Measurements from ENCODE around the gene ADAM19. TPM values are rescaled to one million over a fixed set of nuclear protein-coding genes. Genes with fewer than 3 reads are reported as not detected.

Gene ADAM19
- total RNA-seq, 2 donors from 2014 or later: 358 to 384 TPM

DNA sequence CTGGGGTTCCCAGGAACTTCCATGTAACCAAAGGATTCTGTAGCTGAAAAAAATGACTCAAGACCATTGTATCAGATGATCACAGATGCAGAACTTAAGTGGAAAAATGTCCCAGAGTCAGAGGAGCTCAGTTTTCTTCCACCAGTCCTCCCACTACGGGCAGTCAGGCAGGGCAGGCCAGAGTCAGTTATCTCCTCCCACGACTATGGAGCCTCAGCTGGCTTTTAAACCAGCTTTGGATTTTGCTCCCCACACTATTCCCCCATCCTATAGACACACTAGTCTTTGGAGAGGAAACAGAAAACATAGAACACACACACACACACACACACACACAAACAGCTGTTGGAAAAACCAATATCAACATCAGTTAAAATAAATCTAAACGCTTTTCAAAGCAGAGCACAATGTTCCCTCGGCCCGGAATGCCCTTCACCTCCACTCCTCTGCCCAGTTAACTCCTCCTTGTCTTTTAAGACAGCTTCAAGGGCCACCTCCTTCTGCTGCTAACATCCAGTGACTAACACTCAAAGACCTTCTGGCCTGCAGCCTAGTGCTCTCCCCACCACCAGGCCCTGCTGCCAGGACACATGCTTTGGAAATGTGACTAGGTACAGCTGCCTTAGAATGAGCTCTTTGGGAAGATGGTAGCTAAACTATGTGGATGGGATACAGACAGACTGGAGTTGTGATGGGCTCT is 58.8 kb downstream of the ADAM19 start:
- no peaks in the 10 kb centered on the region for H3K9me3 Mint-ChIP-seq
- H3K36me3 Mint-ChIP-seq: peaks cover 29% of the 10 kb centered on the region
- H3K4me3 Mint-ChIP-seq: no peak overlapping the region
- H3K27me3 Mint-ChIP-seq: no peaks in the 10 kb centered on the region
- peaks cover 20 to 28% of the 10 kb centered on the region in 2 donors for H3K4me1 Mint-ChIP-seq (ENCODE audit: low read depth in 2 of 2)
- ATAC-seq (no peak), DNase-seq (ENCODE audit: low spot score) (no peak)
- peak overlapping the region in 1 of 2 donors; percentile 7 for H3K27ac Mint-ChIP-seq

DNA sequence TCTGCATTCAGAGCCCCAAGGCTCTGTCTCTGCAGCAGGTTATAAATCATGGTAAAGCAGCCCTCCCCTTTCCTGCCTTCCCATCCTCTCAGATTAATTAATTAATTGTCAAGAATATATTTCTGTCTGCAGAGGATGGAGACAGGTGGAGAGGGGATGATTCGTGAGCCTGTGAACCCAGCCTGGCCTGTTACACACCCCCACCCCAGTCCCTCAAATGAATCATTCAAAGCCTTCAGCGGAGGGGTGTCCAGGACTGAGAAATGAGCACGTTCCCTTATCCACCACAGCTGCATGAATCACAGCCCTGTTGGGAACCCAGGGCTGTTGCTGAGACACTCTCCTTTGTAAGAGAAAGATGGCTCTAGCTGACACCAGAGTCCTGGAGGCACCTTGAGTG is 59.6 kb downstream of the ADAM19 start:
- Mint-ChIP-seq H3K27me3 (no peaks in the 10 kb centered on the region), H3K9me3 (no peaks in the 10 kb centered on the region), H3K4me3 (no peak overlapping the region), H3K4me1 (ENCODE audit: low read depth in 2 of 2) (peaks cover 15 to 23% of the 10 kb centered on the region in 2 donors), H3K36me3 (peaks cover 30% of the 10 kb centered on the region), H3K27ac (peak overlapping the region in 1 of 2 donors; percentile 54)
- DNase-seq (ENCODE audit: low spot score): no peak
- ATAC-seq: no peak

DNA sequence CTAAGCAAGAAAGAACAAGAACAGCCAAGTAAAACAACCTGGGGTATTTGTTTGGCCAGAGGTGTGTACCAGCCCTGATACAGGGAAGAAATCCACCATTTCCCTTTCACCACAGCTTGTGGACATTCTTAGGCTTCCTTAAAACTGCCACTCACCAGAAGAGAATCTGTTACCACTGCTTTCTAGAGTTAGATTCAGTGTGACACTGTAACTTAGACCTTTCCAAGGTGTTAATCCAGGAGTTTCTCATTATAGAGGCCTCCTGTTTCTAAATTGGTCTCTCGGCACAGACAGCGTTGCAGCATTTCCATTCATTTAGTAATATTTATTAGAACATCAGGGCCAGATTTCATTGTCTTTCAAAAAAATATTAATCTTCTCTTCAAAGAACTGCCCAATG is 60.6 kb downstream of the ADAM19 start:
- H3K27ac Mint-ChIP-seq: peak overlapping the region in 1 of 2 donors; percentile 36
- peaks cover 35% of the 10 kb centered on the region for H3K36me3 Mint-ChIP-seq
- H3K9me3 Mint-ChIP-seq: no peaks in the 10 kb centered on the region
- no peaks in the 10 kb centered on the region for H3K27me3 Mint-ChIP-seq
- H3K4me3 Mint-ChIP-seq: no peak overlapping the region
- no peak for DNase-seq (ENCODE audit: low spot score)
- ATAC-seq: no peak
- peaks cover 8 to 18% of the 10 kb centered on the region in 2 donors for H3K4me1 Mint-ChIP-seq (ENCODE audit: low read depth in 2 of 2)

DNA sequence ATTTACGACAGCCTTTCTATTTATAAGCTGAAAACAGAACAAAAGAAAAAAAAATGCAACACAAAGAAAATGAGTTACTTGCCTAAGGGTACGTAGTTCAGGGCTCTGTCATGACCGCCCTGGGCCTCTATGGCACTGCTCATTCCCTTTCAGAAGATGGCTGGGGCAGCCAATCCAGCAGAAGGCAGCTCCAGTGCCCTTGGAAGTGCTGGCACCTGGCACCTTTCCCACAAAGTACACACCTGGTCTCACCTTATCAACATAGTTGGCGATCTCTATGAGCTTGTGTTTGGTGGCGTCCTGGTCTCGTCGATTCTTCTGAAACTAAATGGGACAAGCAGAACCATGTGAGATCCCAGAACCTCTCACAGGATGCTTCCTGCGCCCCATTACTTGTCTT is 62.4 kb downstream of the ADAM19 start:
- no peak for DNase-seq (ENCODE audit: low spot score)
- Mint-ChIP-seq H3K27ac (peak overlapping the region in 1 of 2 donors; percentile 40), H3K27me3 (no peaks in the 10 kb centered on the region), H3K36me3 (peaks cover 44% of the 10 kb centered on the region), H3K4me1 (ENCODE audit: low read depth in 2 of 2) (peaks cover 8 to 24% of the 10 kb centered on the region in 2 donors), H3K4me3 (no peak overlapping the region), H3K9me3 (no peaks in the 10 kb centered on the region)
- ATAC-seq: no peak

DNA sequence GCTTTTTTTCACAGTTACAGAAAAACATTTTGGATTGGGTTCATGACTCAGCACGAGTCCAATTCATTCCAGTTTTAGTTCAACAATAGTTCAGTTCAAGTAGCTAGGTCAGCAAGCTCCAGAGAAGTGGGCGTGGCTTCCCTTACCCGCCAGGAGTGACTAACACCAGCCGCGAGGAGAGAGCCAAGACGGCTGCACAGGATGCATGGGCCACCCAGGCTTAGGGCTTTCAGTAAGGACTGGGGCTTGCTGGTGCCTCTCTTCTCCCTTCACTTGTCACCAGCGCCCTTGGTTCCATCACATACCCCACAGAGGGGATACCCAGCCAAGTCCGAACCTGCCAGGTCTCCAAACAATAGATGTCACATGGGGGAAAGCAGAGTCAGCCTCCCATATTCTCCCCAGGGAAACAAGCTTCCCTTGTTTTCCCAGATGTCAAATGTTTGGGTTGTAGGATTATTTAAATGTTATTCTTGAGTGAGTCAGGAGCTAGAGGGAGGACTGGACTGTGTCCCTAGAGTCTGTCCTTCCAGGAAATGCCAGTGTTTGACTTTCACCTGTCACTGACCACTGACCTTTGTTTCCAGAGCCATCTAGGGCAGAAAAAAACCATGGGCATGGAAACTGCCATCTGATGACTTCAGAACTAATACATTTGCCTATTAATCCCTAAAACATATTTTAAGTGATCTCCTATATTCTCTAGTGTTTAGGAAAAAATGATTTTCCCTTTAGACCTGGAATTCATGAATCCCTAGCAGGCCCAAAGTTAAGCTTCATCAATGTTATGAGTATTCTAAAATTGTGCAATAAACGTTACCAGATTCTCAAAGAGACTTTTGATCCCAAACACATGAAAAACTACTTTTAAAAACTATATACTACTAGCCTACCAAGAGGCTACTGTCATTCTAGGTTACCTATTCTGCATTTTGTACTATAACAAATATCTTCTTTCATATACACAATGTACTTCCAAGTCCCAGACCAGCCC is 63.6 kb downstream of the ADAM19 start:
- Mint-ChIP-seq H3K36me3 (peaks cover 44% of the 10 kb centered on the region), H3K4me1 (ENCODE audit: low read depth in 2 of 2) (peaks cover 7 to 26% of the 10 kb centered on the region in 2 donors), H3K27me3 (no peaks in the 10 kb centered on the region), H3K27ac (peak overlapping the region; percentile 8 to 40), H3K9me3 (no peaks in the 10 kb centered on the region), H3K4me3 (no peak overlapping the region)
- ATAC-seq: peak in 1 of 2 donors; percentile 34
- no peak for DNase-seq (ENCODE audit: low spot score)

DNA sequence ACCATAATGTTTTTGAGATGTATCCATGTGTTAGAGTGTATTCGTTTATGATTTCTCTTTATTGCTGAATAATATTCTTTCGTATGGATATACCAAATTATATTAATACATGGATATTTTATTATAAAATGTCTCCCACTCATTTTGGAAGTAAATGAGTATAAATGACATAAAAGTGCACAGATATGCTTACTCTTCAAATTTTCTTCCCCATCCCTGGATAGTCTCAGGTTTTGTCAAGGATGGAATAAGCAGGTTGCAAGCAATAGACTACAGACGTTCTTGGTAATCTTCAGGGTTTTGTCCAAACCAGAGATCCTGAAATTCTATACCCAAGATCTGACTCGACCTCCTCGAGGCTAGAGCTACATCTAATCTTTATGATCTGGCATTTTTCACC is 64.9 kb downstream of the ADAM19 start:
- H3K36me3 Mint-ChIP-seq: peaks cover 56% of the 10 kb centered on the region
- H3K27me3 Mint-ChIP-seq: no peaks in the 10 kb centered on the region

DNA sequence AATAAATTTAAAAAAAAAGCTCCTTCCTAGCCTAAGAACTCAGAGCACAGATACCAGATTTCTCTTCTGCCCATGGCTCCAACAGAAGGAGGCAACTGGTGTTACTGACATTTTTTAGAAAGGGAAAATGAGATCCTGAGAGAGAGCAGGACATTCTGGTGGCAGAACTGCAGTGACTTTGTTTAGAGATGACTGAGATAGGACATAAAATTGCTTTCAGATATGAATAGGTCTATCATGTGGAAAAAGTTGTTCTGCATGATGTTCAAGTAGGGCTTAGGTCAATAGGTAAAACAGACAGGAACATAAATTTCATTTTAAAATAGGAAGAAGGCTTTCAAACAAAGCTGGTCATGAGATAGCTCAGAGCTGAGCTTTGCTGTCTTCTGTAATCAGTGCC is 66.0 kb downstream of the ADAM19 start:
- ATAC-seq (peak in 1 of 2 donors; percentile 57), DNase-seq (ENCODE audit: low spot score) (no peak)
- no peak overlapping the region for H3K27ac Mint-ChIP-seq
- H3K9me3 Mint-ChIP-seq: no peaks in the 10 kb centered on the region
- no peaks in the 10 kb centered on the region for H3K27me3 Mint-ChIP-seq
- peaks cover 49% of the 10 kb centered on the region for H3K36me3 Mint-ChIP-seq
- peaks cover 9 to 38% of the 10 kb centered on the region in 2 donors for H3K4me1 Mint-ChIP-seq (ENCODE audit: low read depth in 2 of 2)
- no peak overlapping the region for H3K4me3 Mint-ChIP-seq

More for the DNA sequence above, 64.9 kb downstream of the ADAM19 start:
- H3K4me3 Mint-ChIP-seq: no peak overlapping the region
- peaks cover 9 to 37% of the 10 kb centered on the region in 2 donors for H3K4me1 Mint-ChIP-seq (ENCODE audit: low read depth in 2 of 2)
- no peak overlapping the region for H3K27ac Mint-ChIP-seq
- ATAC-seq (no peak), DNase-seq (ENCODE audit: low spot score) (no peak)
- H3K9me3 Mint-ChIP-seq: no peaks in the 10 kb centered on the region

DNA sequence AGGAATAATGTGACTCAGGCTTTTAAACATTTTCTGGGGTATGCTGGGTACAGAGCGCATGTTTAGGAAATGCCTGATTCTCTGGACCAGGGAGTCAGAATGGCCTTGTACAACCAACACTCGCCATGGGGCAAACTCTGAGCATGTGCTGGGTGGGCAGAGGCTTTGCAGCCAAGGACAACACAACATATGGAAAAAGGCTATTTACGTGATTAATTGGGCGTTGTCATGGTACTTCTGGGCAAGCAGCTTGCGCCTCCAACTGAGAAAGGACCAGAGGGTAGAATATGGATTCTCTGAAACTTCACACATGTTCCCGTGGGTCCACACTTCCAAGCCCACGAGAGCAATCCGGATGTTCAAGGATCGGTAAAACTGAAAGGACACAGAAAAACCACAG is 66.5 kb downstream of the ADAM19 start:
- Mint-ChIP-seq H3K27ac (peak overlapping the region in 1 of 2 donors; percentile 40), H3K27me3 (no peaks in the 10 kb centered on the region), H3K36me3 (peaks cover 48% of the 10 kb centered on the region), H3K4me1 (ENCODE audit: low read depth in 2 of 2) (peaks cover 9 to 38% of the 10 kb centered on the region in 2 donors), H3K9me3 (no peaks in the 10 kb centered on the region), H3K4me3 (no peak overlapping the region)
- ATAC-seq (no peak), DNase-seq (ENCODE audit: low spot score) (no peak)

DNA sequence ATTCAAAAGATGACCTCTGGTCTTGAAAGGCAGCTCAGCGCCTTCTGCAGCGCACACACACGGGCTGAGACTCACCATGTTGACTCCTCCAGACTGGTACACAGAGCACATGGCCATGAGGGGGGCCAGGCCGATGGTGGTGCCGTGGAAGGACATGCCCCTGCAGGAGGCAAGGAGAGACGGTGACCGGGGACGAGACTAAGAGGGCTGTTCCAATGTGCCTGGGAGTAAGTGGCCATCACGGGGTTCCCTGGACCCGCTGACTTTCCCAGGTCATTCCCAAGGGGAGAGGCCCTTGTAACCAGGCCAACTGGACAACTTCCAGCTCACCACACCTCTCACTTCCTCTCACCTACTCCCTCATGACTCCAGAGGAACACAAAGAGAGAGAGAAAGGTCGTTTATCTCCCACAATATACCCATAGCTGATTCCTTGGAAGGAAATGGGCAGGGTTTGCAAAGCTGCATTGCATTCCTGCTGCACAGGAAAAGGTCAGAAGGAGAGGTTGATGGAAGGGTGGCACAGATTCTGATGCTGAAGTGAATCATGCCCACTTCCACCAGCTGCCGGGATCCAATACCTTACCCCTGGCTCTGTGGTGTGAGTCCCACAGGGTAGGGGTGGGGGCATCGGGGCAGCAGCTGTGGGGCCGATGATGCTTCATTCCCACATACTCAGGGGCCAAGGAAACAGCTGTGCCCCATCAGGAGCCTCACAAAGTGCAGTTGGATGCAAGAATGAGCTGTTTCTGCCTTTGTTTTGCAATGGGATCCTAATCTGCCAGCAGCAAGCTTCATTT is 68.4 kb downstream of the ADAM19 start:
- DNase-seq (ENCODE audit: low spot score) (no peak), ATAC-seq (peak in 1 of 2 donors; percentile 51)
- peaks cover 15 to 35% of the 10 kb centered on the region in 2 donors for H3K4me1 Mint-ChIP-seq (ENCODE audit: low read depth in 2 of 2)
- peaks cover 40% of the 10 kb centered on the region for H3K36me3 Mint-ChIP-seq
- peak overlapping the region in 1 of 2 donors; percentile 21 for H3K27ac Mint-ChIP-seq
- H3K9me3 Mint-ChIP-seq: no peaks in the 10 kb centered on the region
- H3K27me3 Mint-ChIP-seq: no peaks in the 10 kb centered on the region
- H3K4me3 Mint-ChIP-seq: no peak overlapping the region

DNA sequence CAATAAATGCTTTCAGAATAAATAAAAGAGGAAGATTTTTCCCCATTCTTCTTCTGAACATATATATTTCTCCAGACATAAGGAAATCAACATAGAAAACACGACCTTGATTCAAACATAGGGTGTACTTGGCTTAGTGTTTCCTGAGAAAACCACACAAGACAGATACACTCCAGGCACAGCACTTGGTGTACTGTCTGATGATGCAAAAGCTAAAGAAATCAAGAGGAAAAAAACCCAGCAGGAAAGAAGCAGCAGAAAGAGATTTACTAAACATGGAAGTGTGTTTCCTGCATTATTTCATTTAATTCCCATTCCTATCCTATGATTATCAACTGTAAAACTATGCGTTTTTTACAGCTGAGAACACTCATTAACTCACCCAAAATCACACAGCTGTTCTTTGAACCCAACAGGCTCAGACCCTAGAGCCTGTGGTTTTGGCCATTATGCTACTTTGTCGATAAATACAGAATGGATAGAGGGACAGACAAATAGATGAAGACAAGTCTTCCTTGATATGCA is 69.4 kb downstream of the ADAM19 start:
- H3K4me3 Mint-ChIP-seq: no peak overlapping the region
- H3K9me3 Mint-ChIP-seq: no peaks in the 10 kb centered on the region
- ATAC-seq (no peak), DNase-seq (ENCODE audit: low spot score) (no peak)
- H3K4me1 Mint-ChIP-seq (ENCODE audit: low read depth in 2 of 2): peaks cover 22 to 33% of the 10 kb centered on the region in 2 donors
- H3K36me3 Mint-ChIP-seq: peaks cover 46% of the 10 kb centered on the region
- peak overlapping the region in 1 of 2 donors; percentile 21 for H3K27ac Mint-ChIP-seq
- H3K27me3 Mint-ChIP-seq: no peaks in the 10 kb centered on the region

DNA sequence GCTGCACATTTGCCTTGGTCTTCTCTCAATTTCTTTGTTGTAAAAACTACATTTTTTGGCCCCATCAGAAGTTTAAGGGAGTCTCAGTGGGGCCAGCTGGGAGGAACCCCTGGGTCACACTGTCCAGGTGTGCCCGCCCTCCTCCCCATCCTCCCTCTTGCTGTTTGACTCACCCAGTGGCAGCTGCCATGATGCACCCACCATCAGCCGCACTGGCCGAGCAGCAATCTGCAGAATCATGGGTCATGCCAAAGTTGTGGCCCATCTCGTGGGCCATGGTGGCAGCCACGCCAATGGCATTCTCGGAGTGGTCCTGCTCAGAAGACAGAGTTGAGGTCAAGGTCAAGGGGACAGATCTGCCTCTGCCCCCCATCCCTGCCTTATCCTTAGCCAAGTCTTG is 70.1 kb downstream of the ADAM19 start:
- no peaks in the 10 kb centered on the region for H3K27me3 Mint-ChIP-seq
- DNase-seq (ENCODE audit: low spot score) (no peak), ATAC-seq (peak in 1 of 2 donors; percentile 40)
- no peaks in the 10 kb centered on the region for H3K9me3 Mint-ChIP-seq
- peak overlapping the region in 1 of 2 donors; percentile 21 for H3K27ac Mint-ChIP-seq
- H3K36me3 Mint-ChIP-seq: peaks cover 48% of the 10 kb centered on the region
- H3K4me1 Mint-ChIP-seq (ENCODE audit: low read depth in 2 of 2): peaks cover 29 to 33% of the 10 kb centered on the region in 2 donors
- H3K4me3 Mint-ChIP-seq: no peak overlapping the region

DNA sequence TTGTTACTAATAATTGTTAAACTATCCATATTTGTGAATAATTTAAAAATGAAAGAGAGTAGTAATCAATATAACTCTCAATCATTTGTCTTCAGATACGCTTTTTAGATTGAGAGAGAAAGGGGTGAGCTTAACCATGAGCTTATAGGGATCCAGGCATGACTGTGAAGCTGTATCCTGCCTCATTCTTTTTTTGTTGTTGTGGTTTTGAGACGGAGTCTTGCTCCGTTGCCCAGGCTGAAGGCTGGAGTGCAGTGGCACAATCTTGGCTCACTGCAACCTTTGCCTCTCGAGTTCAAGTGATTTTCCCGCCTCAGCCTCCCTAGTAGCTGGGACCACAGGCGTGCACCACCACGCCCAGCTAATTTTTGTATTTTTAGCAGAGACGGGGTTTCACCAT is 71.5 kb downstream of the ADAM19 start:
- ATAC-seq: no peak
- Mint-ChIP-seq H3K4me3 (no peak overlapping the region), H3K27ac (no peak overlapping the region), H3K4me1 (ENCODE audit: low read depth in 2 of 2) (peaks cover 30 to 32% of the 10 kb centered on the region in 2 donors), H3K27me3 (no peaks in the 10 kb centered on the region), H3K36me3 (peaks cover 45% of the 10 kb centered on the region), H3K9me3 (no peaks in the 10 kb centered on the region)
- DNase-seq (ENCODE audit: low spot score): no peak

DNA sequence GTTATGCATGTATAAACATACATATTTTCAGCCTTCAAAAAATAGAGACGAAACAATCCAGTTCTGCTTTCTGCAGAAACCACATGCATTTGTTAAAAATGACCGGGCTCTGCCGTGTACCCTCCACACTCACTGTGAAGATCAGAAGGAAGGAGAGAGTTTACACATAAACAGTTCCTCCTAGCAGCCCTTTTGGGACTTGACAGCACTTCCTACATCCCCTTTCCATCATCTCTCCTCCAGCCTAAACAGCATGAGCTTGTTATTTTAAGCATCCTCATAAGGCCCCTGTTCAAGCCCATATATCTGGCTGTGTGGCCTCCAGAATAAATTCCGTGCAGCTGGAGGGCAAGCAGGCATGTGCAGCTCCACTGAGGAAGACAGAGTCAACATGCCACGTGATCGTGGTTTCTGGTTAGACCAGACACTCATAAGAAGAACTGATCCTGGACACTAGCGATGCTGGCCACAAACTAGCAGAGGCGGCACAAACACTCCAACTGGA is 73.4 kb downstream of the ADAM19 start:
- H3K36me3 Mint-ChIP-seq: peaks cover 39% of the 10 kb centered on the region
- peak overlapping the region; percentile 59 to 73 for H3K27ac Mint-ChIP-seq
- peaks cover 27 to 30% of the 10 kb centered on the region in 2 donors for H3K4me1 Mint-ChIP-seq (ENCODE audit: low read depth in 2 of 2)
- H3K9me3 Mint-ChIP-seq: no peaks in the 10 kb centered on the region
- H3K27me3 Mint-ChIP-seq: no peaks in the 10 kb centered on the region
- ATAC-seq (peak in 1 of 2 donors; percentile 48), DNase-seq (ENCODE audit: low spot score) (no peak)
- no peak overlapping the region for H3K4me3 Mint-ChIP-seq
